ENCODE results near the gene UBAC2.

DNA sequence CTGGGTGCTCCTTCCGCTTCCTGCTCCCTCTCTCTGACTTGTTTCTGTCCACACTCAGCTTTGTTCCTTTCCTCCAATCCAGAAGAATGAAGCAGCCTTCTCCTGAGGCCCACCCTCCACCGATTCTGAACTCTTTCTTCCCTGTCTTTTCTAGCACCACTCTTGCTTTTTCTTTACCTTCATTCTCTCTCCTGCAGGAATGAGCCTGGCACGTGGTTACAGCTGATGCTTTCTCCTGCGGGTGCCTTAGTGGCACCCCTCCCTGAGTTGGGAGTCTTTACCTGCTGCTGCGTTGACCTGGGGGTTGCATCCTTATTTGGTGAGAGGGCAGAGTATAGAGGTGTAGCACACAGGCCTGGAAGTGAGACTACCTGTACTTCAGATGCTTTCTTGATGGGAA lies 6.2 kb downstream of the UBAC2 start:
- TF ChIP-seq, protein P1, sequence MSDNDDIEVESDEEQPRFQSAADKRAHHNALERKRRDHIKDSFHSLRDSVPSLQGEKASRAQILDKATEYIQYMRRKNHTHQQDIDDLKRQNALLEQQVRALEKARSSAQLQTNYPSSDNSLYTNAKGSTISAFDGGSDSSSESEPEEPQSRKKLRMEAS (IDR thresholded peaks at IDR 0.05), result no peak
- TF ChIP-seq, protein P2, sequence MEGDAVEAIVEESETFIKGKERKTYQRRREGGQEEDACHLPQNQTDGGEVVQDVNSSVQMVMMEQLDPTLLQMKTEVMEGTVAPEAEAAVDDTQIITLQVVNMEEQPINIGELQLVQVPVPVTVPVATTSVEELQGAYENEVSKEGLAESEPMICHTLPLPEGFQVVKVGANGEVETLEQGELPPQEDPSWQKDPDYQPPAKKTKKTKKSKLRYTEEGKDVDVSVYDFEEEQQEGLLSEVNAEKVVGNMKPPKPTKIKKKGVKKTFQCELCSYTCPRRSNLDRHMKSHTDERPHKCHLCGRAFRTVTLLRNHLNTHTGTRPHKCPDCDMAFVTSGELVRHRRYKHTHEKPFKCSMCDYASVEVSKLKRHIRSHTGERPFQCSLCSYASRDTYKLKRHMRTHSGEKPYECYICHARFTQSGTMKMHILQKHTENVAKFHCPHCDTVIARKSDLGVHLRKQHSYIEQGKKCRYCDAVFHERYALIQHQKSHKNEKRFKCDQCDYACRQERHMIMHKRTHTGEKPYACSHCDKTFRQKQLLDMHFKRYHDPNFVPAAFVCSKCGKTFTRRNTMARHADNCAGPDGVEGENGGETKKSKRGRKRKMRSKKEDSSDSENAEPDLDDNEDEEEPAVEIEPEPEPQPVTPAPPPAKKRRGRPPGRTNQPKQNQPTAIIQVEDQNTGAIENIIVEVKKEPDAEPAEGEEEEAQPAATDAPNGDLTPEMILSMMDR (IDR thresholded peaks at IDR 0.05; ENCODE audit: low read depth, low read length, missing input control), result no peak
- TF ChIP-seq TAF1 (conservative IDR thresholded peaks at IDR 0.05) (no peak), RAD21 (IDR thresholded peaks at IDR 0.05) (no peak), YY1 (IDR thresholded peaks at IDR 0.05) (no peak), GABPA (IDR thresholded peaks at IDR 0.05 in 1 of 2, conservative IDR thresholded peaks at IDR 0.05 in 1 of 2) (no peak)
